HCT116 (cell line): Measurements from ENCODE around the gene C10orf120.

Source experiments
- CEBPB ChIP-seq: IDR thresholded peaks from 2 replicates; pipeline ENCODE4 v1.6.1; 2012; ENCODE audit warnings: low read depth
- EZH2 ChIP-seq: fragments of 200-600 bp; sonication (generic); IDR thresholded peaks from 2 replicates; pipeline ENCODE4 v1.6.1; 2017; ENCODE audit warnings: antibody characterized with exemption, mixed run types
- EZH2phosphoT487 ChIP-seq: fragments of 200-600 bp; IDR thresholded peaks from 2 replicates; pipeline ENCODE4 v1.6.1; 2018; ENCODE audit warnings: antibody characterized with exemption, borderline replicate concordance
- JUND ChIP-seq: IDR thresholded peaks from 2 replicates; pipeline ENCODE4 v1.6.1; 2012
- POLR2A ChIP-seq: IDR thresholded peaks from 2 replicates; pipeline ENCODE4 v1.7.0; 2011; ENCODE audit warnings: borderline replicate concordance; ENCODE audit not compliant: insufficient read depth, insufficient read length; ENCODE audit errors: extremely low read depth
- POLR2AphosphoS5 ChIP-seq: IDR thresholded peaks from 2 replicates; pipeline ENCODE4 v1.6.1; 2011; ENCODE audit warnings: mild to moderate bottlenecking, low read depth, low read length, moderate library complexity
- RAD21 ChIP-seq: IDR thresholded peaks from 2 replicates; pipeline ENCODE4 v1.6.1; 2012; ENCODE audit warnings: low read depth, mild to moderate bottlenecking
- SIN3A ChIP-seq: IDR thresholded peaks from 2 replicates; pipeline ENCODE4 v1.6.1; 2012; ENCODE audit warnings: low read depth
- ZBTB33 ChIP-seq: IDR thresholded peaks from 2 replicates; pipeline ENCODE4 v1.6.1; 2011; ENCODE audit warnings: mild to moderate bottlenecking, low read length, moderate library complexity; ENCODE audit not compliant: insufficient replicate concordance; ENCODE audit errors: extremely low read depth
- ZNF274 ChIP-seq: fragments of 200-500 bp; sonication (Bioruptor generic); IDR thresholded peaks from 2 replicates; pipeline ENCODE4 v1.6.1; 2014; ENCODE audit warnings: mild to moderate bottlenecking, low read depth, low read length, inconsistent platforms
- TF ChIP-seq, protein P1 (sequence below), 3 experiments: fragments of 200-600 bp in 1 of 3; sonication (generic) in 1 of 3; IDR thresholded peaks in 2 of 3; conservative IDR thresholded peaks in 1 of 3; 2 replicates each; pipeline ENCODE4 v1.5.1; 2012 to 2017; ENCODE audit warnings: low read depth in 2 of 3, low read length in 2 of 3, antibody characterized with exemption in 1 of 3, borderline replicate concordance in 1 of 3, control low read depth in 1 of 3, mild to moderate bottlenecking in 1 of 3, mixed read lengths in 1 of 3, mixed run types in 1 of 3, moderate library complexity in 1 of 3; ENCODE audit not compliant: insufficient read depth in 1 of 3
- TF ChIP-seq, protein P2 (sequence below): IDR thresholded peaks from 2 replicates; pipeline ENCODE4 v1.6.1; 2012; ENCODE audit warnings: low read depth

DNA sequence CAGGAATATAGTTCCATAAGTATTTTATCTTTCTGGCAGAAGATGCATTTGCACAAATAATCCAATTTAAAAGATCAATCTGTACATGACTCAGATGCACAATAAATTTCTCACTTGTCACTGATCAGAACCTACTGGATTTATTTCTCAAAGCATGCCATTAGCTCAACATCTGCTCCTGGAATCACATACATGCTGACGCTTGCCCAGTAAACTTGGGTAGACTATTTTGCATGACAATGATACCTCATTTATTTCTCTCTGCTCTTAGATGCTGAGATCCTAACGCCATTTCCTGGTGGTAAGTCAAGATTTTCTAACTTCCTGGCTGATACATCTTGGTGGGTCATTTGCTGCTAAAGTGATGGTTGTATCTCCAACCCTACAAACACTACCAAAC, 33.8 kb upstream of the C10orf120 start:
- no peak for TF ChIP-seq POLR2A
- TF ChIP-seq, protein P1, sequence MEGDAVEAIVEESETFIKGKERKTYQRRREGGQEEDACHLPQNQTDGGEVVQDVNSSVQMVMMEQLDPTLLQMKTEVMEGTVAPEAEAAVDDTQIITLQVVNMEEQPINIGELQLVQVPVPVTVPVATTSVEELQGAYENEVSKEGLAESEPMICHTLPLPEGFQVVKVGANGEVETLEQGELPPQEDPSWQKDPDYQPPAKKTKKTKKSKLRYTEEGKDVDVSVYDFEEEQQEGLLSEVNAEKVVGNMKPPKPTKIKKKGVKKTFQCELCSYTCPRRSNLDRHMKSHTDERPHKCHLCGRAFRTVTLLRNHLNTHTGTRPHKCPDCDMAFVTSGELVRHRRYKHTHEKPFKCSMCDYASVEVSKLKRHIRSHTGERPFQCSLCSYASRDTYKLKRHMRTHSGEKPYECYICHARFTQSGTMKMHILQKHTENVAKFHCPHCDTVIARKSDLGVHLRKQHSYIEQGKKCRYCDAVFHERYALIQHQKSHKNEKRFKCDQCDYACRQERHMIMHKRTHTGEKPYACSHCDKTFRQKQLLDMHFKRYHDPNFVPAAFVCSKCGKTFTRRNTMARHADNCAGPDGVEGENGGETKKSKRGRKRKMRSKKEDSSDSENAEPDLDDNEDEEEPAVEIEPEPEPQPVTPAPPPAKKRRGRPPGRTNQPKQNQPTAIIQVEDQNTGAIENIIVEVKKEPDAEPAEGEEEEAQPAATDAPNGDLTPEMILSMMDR (IDR thresholded peaks at IDR 0.05 in 2 of 3, conservative IDR thresholded peaks at IDR 0.05 in 1 of 3; ENCODE audit: borderline replicate concordance in 1 of 3, insufficient read depth in 1 of 3, low read depth in 2 of 3, low read length in 2 of 3) = no peak
- TF ChIP-seq, protein P2, sequence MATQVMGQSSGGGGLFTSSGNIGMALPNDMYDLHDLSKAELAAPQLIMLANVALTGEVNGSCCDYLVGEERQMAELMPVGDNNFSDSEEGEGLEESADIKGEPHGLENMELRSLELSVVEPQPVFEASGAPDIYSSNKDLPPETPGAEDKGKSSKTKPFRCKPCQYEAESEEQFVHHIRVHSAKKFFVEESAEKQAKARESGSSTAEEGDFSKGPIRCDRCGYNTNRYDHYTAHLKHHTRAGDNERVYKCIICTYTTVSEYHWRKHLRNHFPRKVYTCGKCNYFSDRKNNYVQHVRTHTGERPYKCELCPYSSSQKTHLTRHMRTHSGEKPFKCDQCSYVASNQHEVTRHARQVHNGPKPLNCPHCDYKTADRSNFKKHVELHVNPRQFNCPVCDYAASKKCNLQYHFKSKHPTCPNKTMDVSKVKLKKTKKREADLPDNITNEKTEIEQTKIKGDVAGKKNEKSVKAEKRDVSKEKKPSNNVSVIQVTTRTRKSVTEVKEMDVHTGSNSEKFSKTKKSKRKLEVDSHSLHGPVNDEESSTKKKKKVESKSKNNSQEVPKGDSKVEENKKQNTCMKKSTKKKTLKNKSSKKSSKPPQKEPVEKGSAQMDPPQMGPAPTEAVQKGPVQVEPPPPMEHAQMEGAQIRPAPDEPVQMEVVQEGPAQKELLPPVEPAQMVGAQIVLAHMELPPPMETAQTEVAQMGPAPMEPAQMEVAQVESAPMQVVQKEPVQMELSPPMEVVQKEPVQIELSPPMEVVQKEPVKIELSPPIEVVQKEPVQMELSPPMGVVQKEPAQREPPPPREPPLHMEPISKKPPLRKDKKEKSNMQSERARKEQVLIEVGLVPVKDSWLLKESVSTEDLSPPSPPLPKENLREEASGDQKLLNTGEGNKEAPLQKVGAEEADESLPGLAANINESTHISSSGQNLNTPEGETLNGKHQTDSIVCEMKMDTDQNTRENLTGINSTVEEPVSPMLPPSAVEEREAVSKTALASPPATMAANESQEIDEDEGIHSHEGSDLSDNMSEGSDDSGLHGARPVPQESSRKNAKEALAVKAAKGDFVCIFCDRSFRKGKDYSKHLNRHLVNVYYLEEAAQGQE = no peak
- TF ChIP-seq ZBTB33 = no peak
- TF ChIP-seq ZNF274 = no peak
- no peak for TF ChIP-seq JUND
- TF ChIP-seq RAD21 = no peak
- TF ChIP-seq SIN3A = no peak
- no peak for TF ChIP-seq EZH2phosphoT487
- TF ChIP-seq EZH2 = no peak
- TF ChIP-seq POLR2AphosphoS5 = no peak
- TF ChIP-seq CEBPB = no peak
